Testis (tissue), 3 donors: ENCODE results near the gene SPATA1. TPM values are rescaled to one million over a fixed set of nuclear protein-coding genes. Genes with fewer than 3 reads are reported as not detected.
"Not testable (repeated sequence)": the region's sequence is repeated elsewhere in the genome, so short reads cannot be mapped to it uniquely, and the experiment has no call there.

Experiments used
- DNase-seq: peaks from one replicate; pipeline ENCODE4 v3.0.0-alpha.2; 2019
- H3K27ac ChIP-seq, 2 donors: fragments of 200-600 bp; sonication (generic); one replicate each; pipeline ENCODE4 v1.5.1; 2019
- H3K27me3 ChIP-seq: fragments of 200-600 bp; sonication (generic); one replicate; pipeline ENCODE4 v1.5.1; 2019
- H3K36me3 ChIP-seq: fragments of 200-600 bp; sonication (generic); one replicate; pipeline ENCODE4 v1.5.1; 2017; ENCODE audit warnings: low read depth; ENCODE audit errors: missing control alignments
- H3K4me1 ChIP-seq: fragments of 200-600 bp; sonication (generic); one replicate; pipeline ENCODE4 v1.5.1; 2019
- H3K4me3 ChIP-seq, 2 donors: fragments of 200-600 bp; sonication (generic); one replicate each; pipeline ENCODE4 v1.5.1; 2017 to 2019
- H3K9me3 ChIP-seq: fragments of 200-600 bp; sonication (generic); one replicate; pipeline ENCODE4 v1.5.1; 2017
- CTCF ChIP-seq, 3 experiments: fragments of 450-650 bp in 2 of 3; fragments of 200-600 bp in 1 of 3; sonication (generic) in 1 of 3; IDR thresholded peaks; one replicate each; pipeline ENCODE4 v1.5.1; 2016 to 2019; ENCODE audit warnings: antibody characterized with exemption in 3 of 3, mild to moderate bottlenecking in 2 of 3, moderate library complexity in 1 of 3
- POLR2A ChIP-seq: fragments of 450-650 bp; IDR thresholded peaks from one replicate; pipeline ENCODE4 v1.6.1; 2017; ENCODE audit warnings: antibody characterized with exemption, mild to moderate bottlenecking, moderate library complexity
- WGBS, 2 donors: methylation state at CpG; one replicate each; pipeline ENCODE4 v1.1.5; 2018; 5-methylcytosine and 5-hydroxymethylcytosine counted together
- intact Hi-C: fragments of 100-400 bp; cut with DNase I; formaldehyde crosslinking; loops from one replicate; pipeline ENCODE4 v1.15.1; 2023; ENCODE audit warnings: low total_unique reads
- polyA plus RNA-seq: library from polyadenylated mRNA; stranded (reverse); fragments of 350-450 nt; fragmentation: Illumina TruSeq; extraction: RNeasy Lipid Tissue Mini Kit (QIAGEN cat#74804); gene quantifications from one replicate; pipeline ENCODE4 v1.2.3, GENCODE V29; 2014; ENCODE audit warnings: low read depth, low replicate concordance; ENCODE audit not compliant: insufficient read depth
- total RNA-seq, 2 donors: library from RNA; depleted of rRNA; stranded (reverse); fragments of >200 nt; gene quantifications; one replicate each; pipeline ENCODE4 v1.2.3, GENCODE V29; 2016

The SPATA1 gene
- total and polyA plus RNA-seq, 3 donors from 2014 or later: 6.0 to 17.6 (median 7.1) TPM

- intact Hi-C loops: no loop called here
- Histone ChIP-seq H3K27me3 (no peaks in the 10 kb centered on the region), H3K27ac (no peak overlapping the region), H3K4me1 (peaks cover 7% of the 10 kb centered on the region), H3K4me3 (no peak overlapping the region), H3K36me3 (no peaks in the 10 kb centered on the region), H3K9me3 (no peaks in the 10 kb centered on the region)
- no peak for TF ChIP-seq CTCF (IDR thresholded peaks at IDR 0.05)
- no peak for TF ChIP-seq POLR2A
- no peak for DNase-seq
- WGBS, 2 donors: 94 to 97% methylated on average over 2 to 3 of the region's 3 CpGs
Observed at GRCh38 chr1:84587099-84587498, 80.9 kb downstream of the SPATA1 start.

GRCh38 chr1:84594959-84595358 is 88.8 kb downstream of the SPATA1 start:
- intact Hi-C loops, H3K27ac ChIP-seq, H3K36me3 ChIP-seq, DNase-seq, H3K9me3 ChIP-seq, H3K4me3 ChIP-seq, H3K27me3 ChIP-seq, H3K4me1 ChIP-seq: not testable (repeated sequence)
- WGBS, 2 donors: 83 to 96% methylated on average over 2 of the region's 2 CpGs

- 91 to 100% methylated on average over 1 of the region's 1 CpG for WGBS, 2 donors
- no peak for DNase-seq
Observed at GRCh38 chr1:84597011-84597410, 90.8 kb downstream of the SPATA1 start.

GRCh38 chr1:84598418-84598817 is 92.2 kb downstream of the SPATA1 start:
- peaks cover 13% of the 10 kb centered on the region for H3K4me1 ChIP-seq
- TF ChIP-seq CTCF (IDR thresholded peaks at IDR 0.05): no peak
- TF ChIP-seq POLR2A: no peak
- WGBS, 2 donors: 75 to 76% methylated on average over 3 of the region's 3 CpGs
- no peaks in the 10 kb centered on the region for H3K36me3 ChIP-seq
- H3K27me3 ChIP-seq: no peaks in the 10 kb centered on the region
- H3K4me3 ChIP-seq: no peak overlapping the region
- no peaks in the 10 kb centered on the region for H3K9me3 ChIP-seq
- DNase-seq: no peak
- intact Hi-C loops: no loop called here
- no peak overlapping the region for H3K27ac ChIP-seq

More at GRCh38 chr1:84597011-84597410, 90.8 kb downstream of the SPATA1 start:
- peaks cover 10% of the 10 kb centered on the region for H3K4me1 ChIP-seq
- no peaks in the 10 kb centered on the region for H3K9me3 ChIP-seq
- no peaks in the 10 kb centered on the region for H3K27me3 ChIP-seq
- no peak overlapping the region for H3K4me3 ChIP-seq
- H3K27ac ChIP-seq: no peak overlapping the region
- intact Hi-C loops: no loop called here
- H3K36me3 ChIP-seq: no peaks in the 10 kb centered on the region
- TF ChIP-seq POLR2A (no peak), CTCF (IDR thresholded peaks at IDR 0.05) (no peak)

- Histone ChIP-seq H3K27me3 (no peaks in the 10 kb centered on the region), H3K4me1 (peaks cover 18% of the 10 kb centered on the region), H3K9me3 (no peaks in the 10 kb centered on the region), H3K36me3 (no peaks in the 10 kb centered on the region), H3K4me3 (no peak overlapping the region), H3K27ac (no peak overlapping the region)
- no peak for TF ChIP-seq POLR2A
- no peak for TF ChIP-seq CTCF (IDR thresholded peaks at IDR 0.05)
- intact Hi-C loops: no loop called here
- no peak for DNase-seq
- 41 to 51% methylated on average over 5 of the region's 5 CpGs for WGBS, 2 donors
Observed at GRCh38 chr1:84598846-84599741, 92.9 kb downstream of the SPATA1 start.
